ENCODE measurements around the gene AP4B1. TPM values are rescaled to one million over a fixed set of nuclear protein-coding genes. Genes with fewer than 3 reads are reported as not detected.
A peak's percentile ranks its signal among the peaks of the same experiment; 100 is the strongest.

AP4B1 gene
- total RNA-seq, 1 donor from 2014 or later: 16.3 TPM

- peaks cover 54% of the 10 kb centered on the region for H3K4me1 ChIP-seq
- H3K4me3 ChIP-seq: peak overlapping the region; percentile 88
- no peaks in the 10 kb centered on the region for H3K9me3 ChIP-seq
- TF ChIP-seq CTCF (IDR thresholded peaks at IDR 0.05): no peak
- ATAC-seq (peak; percentile 60 to 77), DNase-seq (no peak)
- H3K27me3 ChIP-seq (ENCODE audit: low read depth): no peaks in the 10 kb centered on the region
- H3K27ac ChIP-seq: peak overlapping the region; percentile 99
- intact Hi-C loops (cut with DNase I): no loop called here
- no peaks in the 10 kb centered on the region for H3K36me3 ChIP-seq
These were observed 26.0 kb upstream of the AP4B1 start for GRCh38 chr1:113930499-113931161.

GRCh38 chr1:113929750-113930498 is 25.3 kb upstream of the AP4B1 start:
- H3K36me3 ChIP-seq: no peaks in the 10 kb centered on the region
- TF ChIP-seq CTCF (IDR thresholded peaks at IDR 0.05): no peak
- H3K9me3 ChIP-seq: no peaks in the 10 kb centered on the region
- no peaks in the 10 kb centered on the region for H3K27me3 ChIP-seq (ENCODE audit: low read depth)
- ATAC-seq: peak; percentile 72 to 73
- H3K27ac ChIP-seq: peak overlapping the region; percentile 99
- peaks cover 54% of the 10 kb centered on the region for H3K4me1 ChIP-seq
- intact Hi-C loops (cut with DNase I): no loop called here
- DNase-seq: peak; percentile 78
- peak overlapping the region; percentile 88 for H3K4me3 ChIP-seq

GRCh38 chr1:113928941-113929749 is 24.5 kb upstream of the AP4B1 start, which contains the start of gene HIPK1:
Gene HIPK1 (plus strand): TSS chr1:113929324.
- no peaks in the 10 kb centered on the region for H3K27me3 ChIP-seq (ENCODE audit: low read depth)
- peaks cover 48% of the 10 kb centered on the region for H3K4me1 ChIP-seq
- H3K36me3 ChIP-seq: no peaks in the 10 kb centered on the region
- H3K4me3 ChIP-seq: peak within 1 kb of the TSS; percentile 88
- intact Hi-C loops (cut with DNase I): no loop called here
- no peaks in the 10 kb centered on the region for H3K9me3 ChIP-seq
- ATAC-seq (peak; percentile 93 to 94), DNase-seq (peak; percentile 96)
- H3K27ac ChIP-seq: peak within 1 kb of the TSS; percentile 99
- TF ChIP-seq CTCF (IDR thresholded peaks at IDR 0.05): no peak

GRCh38 chr1:113928187-113928930 is 23.8 kb upstream of the AP4B1 start:
- H3K9me3 ChIP-seq: no peaks in the 10 kb centered on the region
- H3K27ac ChIP-seq: peak overlapping the region; percentile 99
- no peak for ATAC-seq
- no peak for DNase-seq
- no peaks in the 10 kb centered on the region for H3K27me3 ChIP-seq (ENCODE audit: low read depth)
- no peak for TF ChIP-seq CTCF (IDR thresholded peaks at IDR 0.05)
- intact Hi-C loops (cut with DNase I): no loop called here
- H3K36me3 ChIP-seq: no peaks in the 10 kb centered on the region
- peak overlapping the region; percentile 88 for H3K4me3 ChIP-seq
- peaks cover 40% of the 10 kb centered on the region for H3K4me1 ChIP-seq

GRCh38 chr1:113924473-113924872 is 19.9 kb upstream of the AP4B1 start:
- TF ChIP-seq CTCF (IDR thresholded peaks at IDR 0.05): no peak
- Histone ChIP-seq H3K9me3 (no peaks in the 10 kb centered on the region), H3K27ac (no peak overlapping the region), H3K36me3 (no peaks in the 10 kb centered on the region), H3K27me3 (ENCODE audit: low read depth) (no peaks in the 10 kb centered on the region), H3K4me3 (no peak overlapping the region), H3K4me1 (peaks cover 14% of the 10 kb centered on the region)
- ATAC-seq (no peak), DNase-seq (no peak)
- intact Hi-C loops (cut with DNase I): no loop called here

Data from lower lobe of right lung (tissue), 2 donors.